NCI-H2107 treated with DMSO at 0.1 percent for 48 hours (cell line): Measurements from ENCODE around the gene TRIM24.

Experiments
- DNase-seq: peaks from one replicate; lab custom pipeline; 2025; ENCODE audit not compliant: unreplicated experiment; lab: John Stamatoyannopoulos, UW

Gene TRIM24

DNA sequence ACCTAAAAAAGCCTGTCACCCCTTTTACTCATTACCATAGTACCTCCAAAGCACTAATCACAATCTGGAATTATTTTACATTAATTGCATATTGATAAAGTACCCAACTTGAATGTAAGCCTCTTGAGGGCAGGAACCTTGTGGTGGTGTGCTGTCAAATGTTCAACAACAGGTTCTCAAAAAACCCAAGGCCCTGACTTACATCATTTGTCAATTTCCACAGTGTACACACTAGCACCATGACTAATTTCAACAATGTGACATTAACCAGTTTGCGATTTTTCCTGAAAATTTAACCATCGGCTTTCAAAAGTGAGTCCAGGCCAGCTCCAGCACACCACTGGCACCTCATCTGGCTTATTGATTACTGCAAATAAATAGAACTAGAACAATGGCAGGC lies 153.6 kb downstream of the TRIM24 start:
- DNase-seq = no peak

DNA sequence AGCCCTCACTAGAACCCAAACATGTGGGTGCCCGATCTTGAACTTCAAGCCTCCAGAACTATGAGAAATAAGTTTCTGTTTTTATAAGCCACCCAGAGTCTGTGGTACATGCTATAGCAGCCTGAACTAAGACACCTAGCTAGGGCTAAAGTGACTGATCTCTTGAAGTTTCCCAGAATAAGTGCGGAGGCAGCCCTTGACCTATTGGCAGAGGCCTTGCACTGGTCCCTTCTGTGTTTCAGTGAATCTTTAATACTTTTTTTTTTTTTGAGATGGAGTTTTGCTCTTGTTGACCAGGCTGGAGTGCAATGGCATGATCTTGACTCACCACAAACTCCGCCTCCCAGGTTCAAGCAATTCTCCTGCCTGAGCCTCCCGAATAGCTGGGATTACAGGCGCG lies 156.0 kb downstream of the TRIM24 start:
- DNase-seq = no peak

DNA sequence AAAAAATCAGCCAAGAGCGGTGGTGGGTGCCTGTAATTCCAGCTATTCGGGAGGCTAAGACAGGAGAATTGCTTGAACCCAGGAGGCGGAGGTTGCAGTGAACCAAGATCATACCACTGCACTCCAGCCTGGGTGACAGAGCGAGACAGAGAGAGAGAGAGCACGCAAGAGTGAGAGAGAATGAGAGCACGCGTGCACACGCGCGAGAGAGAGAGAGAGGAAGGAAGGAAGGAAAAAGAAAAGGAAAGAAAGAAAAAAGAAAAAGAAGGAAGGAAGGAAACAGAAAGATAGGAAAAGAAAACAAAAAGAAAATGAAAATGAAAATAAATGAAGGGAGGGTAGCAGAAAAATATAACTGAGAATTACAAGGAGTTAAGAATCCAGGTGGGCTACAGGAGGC lies 158.4 kb downstream of the TRIM24 start:
- DNase-seq = no peak

DNA sequence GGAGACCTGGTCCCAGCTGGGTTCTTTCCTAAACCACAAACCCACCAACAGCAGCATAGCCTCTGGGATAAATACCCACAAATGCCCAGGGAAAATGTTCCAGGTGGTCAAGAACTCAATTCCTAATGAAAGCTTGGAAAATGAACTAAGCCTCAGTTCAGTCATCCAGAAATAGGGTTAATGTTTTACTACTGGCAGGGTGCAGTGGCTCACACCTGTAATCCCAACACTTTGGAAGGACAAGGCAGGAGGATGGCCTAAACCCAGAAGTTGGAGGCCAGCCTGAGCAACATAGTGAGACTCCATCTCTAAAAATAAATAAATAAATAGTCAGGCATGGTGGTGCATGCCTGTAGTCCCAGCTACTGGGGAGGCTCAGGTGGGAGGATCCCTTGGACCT lies 158.9 kb downstream of the TRIM24 start:
- DNase-seq = no peak

DNA sequence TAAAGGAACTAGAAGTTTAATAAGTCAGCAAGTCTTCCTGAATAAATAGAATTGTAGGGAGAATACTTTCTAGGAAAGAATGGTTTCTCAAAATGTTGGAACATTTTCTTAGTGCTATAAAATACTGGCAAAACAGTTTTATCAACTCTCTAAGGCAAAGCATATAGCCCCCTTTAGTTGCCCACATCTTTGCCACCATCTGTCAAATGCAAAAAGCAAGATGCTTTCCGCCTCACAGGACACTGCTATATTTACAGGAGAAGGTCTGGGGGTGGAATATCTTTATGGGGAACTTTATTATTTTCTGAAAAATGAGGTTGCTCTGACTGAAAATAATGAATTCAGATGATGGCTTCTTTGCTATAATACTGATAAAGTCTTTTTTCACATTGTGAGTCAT lies 162.8 kb downstream of the TRIM24 start:
- no peak for DNase-seq

DNA sequence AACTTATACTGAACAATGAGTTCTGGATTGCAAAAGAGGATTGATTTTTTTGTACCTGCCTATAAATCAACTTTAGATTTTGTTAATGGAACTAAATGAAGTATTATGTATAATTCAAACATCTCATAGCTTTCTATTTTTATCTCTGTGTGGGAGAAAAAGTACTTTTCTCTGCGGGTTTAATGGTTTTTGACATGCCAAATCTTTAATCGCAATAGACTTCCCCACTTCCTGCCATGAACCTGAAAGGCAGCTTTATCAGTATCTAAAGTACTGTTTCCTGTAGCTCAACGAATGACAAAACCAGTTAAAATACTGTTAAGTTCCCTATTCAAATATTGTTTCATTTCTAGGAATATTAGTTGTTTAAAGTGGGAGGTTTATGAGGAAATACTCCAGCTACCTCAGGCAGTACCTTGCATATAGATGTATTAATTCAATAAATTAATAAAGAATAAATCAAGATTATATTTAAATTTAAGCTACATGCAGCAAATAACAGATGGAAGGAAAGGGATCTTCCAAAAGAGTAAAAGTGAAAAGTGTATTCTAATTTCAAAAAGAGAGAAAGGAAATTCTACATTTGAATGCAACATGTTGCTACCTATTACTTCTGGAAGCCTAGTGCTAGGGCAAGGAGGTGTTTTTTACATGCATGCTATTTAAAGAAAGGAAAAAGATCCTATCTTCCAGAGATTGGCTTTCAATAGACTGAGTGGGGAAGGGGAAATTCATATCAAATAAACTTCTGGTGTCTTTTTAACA lies 165.2 kb downstream of the TRIM24 start:
- no peak for DNase-seq

DNA sequence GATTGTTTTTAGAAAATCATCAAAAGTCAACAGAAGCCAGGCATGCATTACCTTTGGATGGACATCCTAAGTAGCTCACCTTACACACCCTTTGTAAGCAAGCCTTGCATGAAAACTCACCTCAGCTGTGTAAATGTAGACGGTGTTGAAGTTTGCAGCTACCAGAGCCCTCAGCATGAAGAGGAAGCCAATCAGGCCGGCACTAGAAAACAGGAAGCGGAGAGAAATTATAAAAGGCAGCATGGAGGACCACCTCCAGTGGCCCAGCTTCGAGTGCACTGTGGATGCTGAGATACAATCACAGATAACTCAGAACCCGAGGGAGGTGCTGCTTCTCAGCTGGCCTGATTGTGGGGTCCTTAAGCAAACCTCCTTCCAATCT lies 165.8 kb downstream of the TRIM24 start:
- DNase-seq = peak; percentile 69

DNA sequence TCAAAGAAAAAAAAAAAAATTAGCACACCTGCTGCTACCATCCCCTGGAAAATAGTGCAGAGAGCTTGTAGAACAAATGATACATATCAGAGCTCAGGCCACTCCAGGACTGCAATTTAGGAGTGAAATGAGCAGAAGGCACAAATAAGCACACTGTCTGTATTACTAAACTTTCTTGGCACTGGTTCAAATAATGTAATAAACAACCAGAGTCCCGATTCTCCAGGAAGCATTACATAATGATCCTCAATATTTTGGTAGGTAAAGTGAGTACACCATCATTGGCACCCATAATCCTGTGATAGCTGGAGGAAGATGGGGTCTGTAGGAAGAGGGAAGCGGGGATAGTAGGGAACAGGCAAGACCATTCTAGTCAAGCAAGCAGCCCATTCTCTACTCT lies 166.8 kb downstream of the TRIM24 start:
- no peak for DNase-seq

DNA sequence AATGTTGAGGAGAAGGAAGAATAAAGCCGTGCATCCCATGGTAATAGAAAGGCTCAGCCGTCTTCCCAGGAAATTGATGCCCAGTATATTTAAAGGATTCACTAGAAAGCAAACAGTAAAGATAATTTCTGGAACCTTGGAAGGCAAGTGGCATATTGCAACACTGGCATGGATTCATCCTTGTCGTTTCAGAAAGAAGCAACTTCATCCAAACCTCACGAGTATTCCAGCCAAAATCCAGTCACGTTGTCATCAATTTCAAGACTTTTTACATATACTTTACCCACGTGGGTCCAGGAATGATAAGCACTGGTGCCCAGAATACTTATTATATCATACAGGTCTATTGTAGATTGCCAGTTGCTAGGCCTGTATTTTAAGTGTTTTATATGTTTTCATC lies 167.3 kb downstream of the TRIM24 start:
- DNase-seq = no peak

DNA sequence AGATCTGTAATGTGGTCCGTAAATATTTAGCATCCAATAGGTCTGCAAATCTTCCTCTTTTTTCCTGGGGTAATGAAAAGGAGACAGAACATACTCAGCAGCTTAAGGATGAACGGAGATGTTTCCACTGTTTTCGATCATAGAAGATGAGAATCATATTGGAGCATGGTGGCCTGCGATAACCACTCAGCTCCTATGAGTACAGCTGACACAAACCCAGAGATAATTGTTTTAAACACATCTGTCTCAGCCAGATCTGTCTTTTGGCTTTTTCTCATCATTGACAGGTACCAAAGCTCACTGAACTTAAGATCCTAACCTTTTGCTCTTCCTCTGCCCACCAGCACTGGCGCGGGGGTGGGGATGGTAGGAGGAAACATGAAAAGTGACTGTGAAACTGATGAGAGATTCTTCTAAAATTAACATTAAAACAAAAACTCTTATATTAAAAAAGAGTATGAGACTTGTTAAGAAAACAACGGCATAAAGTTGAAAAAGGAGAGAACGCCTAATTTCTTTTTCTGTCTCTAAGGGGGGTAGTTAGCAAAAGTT lies 170.1 kb downstream of the TRIM24 start:
- no peak for DNase-seq

DNA sequence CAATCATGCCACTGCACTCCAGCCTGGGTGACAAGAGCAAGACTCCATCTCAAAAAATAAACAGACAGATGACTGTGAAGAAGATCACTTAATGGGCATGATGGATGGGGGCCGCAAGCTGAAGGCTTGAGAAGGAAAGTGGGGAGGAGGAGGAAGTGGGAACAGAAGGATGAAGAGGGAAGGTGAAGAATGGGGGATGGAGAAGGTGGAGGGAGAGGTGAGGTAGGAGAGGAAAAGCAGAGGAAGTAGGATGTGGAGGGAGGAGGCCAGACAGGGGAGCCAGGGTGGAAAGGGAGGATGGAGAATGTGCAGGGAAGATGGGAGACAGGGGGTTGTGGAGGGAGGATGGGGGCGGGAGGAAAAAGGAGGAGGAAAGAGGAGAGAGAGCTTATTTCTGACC lies 172.3 kb downstream of the TRIM24 start:
- no peak for DNase-seq

DNA sequence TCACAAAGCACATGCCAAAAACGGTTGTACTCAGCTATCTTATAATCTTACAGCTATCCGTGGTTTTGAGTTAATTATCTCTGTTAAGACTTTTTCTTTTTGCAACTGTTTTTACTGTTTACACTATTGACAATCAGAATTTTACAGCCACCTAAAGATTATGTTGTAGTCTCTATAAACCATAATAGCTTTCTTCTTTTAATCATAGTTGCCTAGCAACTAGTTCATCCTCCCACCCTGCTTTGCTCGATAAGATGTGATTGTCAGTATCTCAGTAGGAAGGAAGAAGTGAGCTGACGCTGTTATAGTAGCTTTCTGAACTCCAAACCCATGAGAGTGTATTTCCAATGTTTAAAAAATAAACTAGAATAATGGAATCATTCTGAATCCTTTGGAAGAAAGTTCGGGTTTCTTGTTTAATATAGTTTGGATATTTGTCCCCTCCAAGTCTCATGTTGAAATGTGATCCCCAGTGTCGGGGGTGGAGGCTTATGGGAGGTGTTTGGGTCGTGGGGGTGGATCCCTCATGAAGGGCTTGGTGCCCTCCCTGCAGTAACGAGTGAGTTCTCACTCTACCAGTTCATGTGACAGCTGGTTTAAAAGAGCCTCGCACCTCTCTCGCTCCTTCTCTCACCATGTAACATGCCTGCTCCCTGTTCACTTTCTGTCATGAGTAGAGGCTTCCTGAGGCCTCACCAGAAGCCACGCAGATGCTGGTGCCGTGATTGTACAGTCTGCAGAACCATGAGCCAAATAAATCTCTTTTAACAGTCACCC lies 173.0 kb downstream of the TRIM24 start:
- DNase-seq = no peak
